GM18511 (cell line): ENCODE results near the gene DNAL1.
A peak's percentile ranks its signal among the peaks of the same experiment; 100 is the strongest.
"Not testable (repeated sequence)": the region's sequence is repeated elsewhere in the genome, so short reads cannot be mapped to it uniquely, and the experiment has no call there.

Experiments
- ATAC-seq: cut with Tn5 transposase; IDR thresholded peaks from one replicate; pipeline ENCODE4 v1.9.1; 2021; ENCODE audit warnings: mild to moderate bottlenecking, moderate library complexity; ENCODE audit not compliant: unreplicated experiment

DNAL1 gene

DNA sequence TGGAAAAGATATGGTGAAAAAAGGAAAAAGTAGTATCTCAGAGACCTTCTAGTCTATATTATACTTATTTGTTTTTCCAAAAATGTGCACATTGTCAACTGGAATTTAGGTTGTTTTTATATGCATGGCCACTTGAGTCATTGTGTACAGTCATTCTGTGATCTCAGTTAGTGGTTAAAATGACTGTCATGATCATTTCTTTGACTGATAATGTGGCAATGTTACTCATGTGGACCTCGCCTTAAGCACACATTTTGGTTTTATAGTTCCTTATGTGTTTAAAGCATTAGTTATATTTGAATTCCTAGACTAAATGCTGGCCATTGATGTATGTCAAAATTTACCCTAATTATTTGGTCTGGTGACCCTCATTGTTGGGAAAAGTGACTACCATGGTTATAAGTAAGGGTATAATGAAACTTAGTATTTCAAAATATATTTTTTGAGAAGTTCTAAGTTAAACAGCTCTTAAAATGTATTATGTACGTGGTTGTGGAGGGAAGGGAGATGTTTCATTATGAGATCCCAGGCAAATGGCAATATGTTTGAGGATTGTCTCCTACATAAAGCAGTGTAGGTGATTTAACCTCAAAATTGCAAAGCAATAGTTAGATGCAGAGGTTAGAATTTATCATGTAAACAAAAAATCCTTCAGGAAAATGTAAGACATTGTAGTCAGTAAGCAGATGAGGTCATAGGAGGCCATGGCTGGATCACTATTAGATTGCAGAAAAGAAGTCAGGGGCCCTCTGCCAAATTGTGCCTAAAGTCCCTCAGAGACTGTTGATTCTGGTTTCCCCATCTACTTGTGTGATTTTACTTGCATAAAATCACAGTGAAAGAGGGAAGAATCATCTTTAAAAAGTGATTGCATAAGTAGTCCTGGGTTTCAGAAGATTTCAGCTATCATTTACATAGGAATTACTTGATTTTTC is 51.9 kb downstream of the DNAL1 start:
- peak; percentile 93 for ATAC-seq

DNA sequence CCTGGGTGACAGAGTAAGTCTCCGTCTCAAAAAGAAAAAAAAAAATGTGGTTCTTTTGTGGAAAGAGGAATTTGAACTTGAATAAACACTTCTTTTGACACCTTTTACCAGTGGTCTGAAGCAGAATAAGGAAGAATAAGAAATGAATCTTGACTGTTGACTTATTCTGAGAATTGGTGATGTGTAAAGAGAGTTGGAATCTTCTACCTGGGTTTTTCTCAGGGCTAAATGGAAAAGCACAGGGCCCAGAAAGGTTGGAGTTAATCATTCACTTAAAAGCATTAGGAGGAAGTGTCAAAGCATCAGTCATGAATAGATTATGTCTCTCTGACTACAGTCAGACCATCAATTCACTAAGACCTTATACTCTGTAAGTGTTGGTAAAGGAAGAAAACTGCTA is 55.5 kb downstream of the DNAL1 start:
- ATAC-seq: no peak

DNA sequence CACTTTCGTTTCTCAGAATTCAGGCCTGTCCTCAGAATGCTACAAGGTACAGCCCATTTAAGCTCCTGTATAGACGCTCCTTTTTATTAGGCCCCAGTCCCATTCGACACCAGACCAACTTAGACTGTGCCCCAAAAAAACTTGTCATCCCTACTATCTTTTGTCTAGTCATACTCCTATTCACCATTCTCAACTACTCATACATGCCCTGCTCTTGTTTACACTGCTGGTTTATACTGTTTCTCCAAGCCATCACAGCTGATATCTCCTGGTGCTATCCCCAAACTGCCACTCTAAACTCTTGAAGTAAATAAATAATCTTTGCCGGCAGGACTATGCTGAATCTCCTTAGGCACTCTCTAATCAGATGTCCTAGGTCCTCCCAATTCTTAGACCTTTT is 63.3 kb downstream of the DNAL1 start:
- ATAC-seq: not testable (repeated sequence)

DNA sequence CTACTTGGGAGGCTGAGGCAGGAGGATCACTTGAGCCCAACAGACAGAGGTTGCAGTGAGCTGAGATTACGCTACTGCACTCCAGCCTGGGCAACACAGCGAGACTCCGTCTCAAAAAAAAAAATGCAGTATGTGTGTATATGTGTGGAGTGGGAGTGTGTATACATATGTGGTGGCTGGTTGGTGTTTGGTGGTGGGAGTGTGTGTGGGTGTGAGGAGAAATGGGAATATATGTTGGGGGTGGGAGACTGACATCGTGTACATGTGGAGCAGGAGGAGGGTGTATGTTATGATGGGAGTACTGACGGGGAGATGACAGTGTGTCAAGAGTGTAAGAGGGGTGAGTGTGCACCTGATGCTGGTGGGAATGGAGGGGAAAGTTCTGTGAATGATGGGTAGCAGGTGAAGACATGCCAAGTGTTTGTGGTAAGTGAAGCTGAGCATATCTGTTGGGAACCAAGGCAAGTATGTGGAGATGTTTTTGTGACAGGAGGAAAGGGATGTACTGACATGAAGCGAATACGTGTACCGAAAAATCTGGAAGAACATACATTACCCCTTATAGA is 65.2 kb downstream of the DNAL1 start:
- ATAC-seq: no peak

DNA sequence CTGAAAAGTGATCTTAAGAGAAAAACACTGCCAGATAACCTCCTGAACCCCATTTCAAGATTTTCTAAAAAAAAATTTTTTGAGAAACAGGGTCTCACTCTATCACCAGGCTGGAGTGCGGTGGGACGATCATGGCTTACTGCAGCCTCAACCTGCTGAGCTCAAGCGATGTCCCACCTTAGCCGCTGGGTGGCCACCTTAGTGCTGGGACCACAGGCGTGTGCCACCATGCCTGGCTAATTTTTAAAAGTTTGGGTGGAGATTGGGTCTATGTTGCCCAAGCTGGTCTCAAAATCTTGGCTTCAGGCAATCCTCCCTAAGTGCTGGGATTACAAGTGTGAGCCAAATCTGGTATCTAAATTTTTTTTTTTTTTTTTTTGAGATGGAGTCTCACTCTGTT is 66.0 kb downstream of the DNAL1 start:
- ATAC-seq: no peak

DNA sequence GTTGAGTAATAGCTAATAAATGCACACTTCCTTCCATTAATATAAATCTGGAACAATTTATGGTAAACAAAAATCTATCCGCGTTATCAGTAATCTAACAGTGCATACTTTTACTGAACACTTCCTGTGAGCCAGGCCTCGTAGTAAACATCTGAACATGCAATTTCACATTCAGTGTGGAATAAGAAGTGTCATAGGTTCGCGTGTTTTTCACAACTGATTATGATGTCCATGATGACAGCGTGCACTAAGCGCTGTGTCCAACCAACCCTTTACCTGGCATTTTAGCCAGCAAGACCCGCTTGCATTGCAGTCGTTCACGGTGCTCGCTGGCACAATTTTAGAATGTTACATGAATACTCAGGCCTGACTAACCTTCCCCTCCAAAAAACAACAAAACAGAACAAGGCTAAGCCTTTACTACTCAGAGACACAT is 67.3 kb downstream of the DNAL1 start:
- ATAC-seq: no peak

DNA sequence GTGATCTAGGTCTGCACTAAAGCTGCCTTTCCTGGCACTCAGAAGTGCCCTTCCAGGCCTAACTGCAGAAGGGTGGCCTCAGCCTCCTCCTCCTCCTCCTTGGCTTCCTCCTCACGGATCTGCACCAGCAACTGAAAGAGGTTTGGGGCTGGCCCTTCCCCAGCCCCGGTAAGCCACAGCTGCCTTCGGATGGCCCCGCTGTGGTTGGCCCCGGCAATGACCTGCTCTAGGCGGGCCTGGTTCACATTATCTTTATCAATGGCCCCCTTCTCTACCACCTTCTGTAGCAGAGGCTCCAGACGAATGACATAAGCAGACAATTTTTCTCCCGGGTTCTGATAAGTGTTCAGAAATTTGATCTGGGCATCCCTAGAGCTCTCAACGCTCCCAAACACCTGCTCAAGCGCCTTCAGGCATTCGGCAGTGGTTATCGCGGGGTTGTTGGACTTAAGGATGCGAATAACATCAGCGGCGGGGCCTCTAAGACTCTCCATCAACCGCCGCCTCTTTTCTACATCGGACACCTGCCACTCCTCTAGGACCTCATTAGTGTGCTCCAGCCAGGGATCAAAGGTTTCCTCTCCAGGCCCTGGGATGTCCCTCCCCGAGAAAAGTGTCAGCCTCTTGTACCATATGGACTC is 67.9 kb downstream of the DNAL1 start:
- ATAC-seq: no peak

DNA sequence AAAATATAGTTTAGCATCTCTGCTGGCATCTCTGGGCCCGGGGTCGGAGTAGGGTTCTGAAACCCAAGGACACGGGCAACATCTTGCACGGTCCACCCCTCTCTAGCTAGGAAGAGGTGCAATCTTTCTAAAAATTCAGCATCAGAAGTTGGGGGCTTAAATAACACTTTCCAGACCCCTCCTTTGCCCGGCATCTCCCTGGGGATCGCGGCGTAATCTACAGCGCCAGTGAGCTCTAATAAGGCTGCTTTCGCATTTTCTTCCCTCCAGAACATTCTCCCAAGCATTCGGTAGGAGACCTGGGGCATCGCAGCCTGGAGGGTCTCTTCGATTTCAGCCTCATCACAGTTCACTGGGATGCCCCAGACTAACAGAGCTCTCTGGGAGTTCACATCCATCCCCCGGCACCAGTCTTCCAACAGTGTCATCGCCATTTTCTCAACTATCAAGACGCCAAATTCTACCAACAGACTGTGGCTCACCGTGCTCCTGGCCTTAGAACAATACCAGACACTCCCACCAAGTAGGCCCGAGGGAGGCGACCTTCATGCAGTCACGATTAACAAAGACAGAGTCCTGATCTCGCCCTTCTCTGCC is 68.5 kb downstream of the DNAL1 start:
- no peak for ATAC-seq

DNA sequence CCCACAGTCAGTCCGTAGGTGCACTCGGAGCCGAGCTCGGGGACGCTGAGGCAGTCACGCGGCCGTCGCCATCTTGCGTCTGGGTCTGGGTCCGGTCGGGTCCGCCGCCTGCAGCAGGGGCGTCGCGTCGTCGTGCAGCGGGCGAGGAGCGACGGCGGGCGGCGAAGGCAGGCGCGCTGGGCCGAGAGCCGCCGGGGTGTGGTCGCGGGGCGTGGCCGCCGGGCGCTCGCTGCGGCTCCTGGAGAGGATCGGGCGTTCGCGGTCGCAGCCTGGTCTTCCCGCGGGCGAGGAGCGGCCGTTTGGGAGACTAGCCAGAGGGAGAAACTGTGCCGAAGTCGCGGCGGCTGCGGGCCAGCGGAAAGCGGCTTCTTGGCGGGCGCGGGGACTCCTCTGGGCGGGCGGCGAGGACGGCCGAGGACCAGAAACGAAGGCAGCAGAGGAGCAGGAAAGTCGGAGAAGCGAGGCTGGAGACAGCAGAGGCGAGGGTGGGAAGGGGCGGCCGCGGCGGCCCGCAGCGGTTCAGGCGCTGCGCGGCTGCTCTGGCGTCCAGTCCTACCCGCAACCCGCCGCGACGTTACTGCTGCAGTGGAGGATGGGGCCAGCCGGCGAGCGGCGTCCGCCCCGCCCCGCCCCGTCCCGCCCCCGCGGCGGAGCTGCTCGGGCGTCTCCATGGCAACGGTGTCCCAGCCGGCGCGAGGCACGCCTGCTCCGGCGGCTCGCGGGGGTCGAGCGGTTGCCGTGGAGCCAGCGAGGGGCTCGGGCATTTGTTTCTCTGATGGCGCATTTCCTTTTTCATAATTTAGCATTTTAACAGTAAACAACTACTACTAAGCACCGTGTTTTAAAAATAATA is 69.2 kb downstream of the DNAL1 start, which contains the start of gene PNMA1:
Gene PNMA1, minus strand, starts transcription at position 582 of the 853 bp plus-strand sequence. CDS start 745 bp downstream, outside the sequence.
- ATAC-seq: peak; percentile 84

DNA sequence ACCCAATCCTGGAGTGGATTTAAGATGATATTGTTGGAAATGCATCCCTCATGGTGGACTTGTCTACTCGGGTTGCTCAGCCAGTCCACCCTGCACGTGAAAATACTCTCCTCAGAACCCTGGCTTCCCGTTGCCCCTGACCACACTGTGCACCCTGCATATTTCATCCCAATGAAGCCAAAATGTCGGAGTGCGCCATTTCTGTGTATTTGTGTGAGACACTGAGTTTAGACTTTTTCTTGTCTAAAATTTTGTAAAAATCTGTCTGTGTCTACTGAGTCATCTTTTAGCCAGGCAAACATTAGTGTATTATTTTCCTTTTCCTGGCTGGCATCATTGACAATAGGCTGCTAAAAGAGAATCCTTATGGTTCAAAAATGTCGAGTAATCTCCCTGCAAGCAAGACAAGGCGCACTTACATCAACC is 69.9 kb downstream of the DNAL1 start:
- no peak for ATAC-seq

DNA sequence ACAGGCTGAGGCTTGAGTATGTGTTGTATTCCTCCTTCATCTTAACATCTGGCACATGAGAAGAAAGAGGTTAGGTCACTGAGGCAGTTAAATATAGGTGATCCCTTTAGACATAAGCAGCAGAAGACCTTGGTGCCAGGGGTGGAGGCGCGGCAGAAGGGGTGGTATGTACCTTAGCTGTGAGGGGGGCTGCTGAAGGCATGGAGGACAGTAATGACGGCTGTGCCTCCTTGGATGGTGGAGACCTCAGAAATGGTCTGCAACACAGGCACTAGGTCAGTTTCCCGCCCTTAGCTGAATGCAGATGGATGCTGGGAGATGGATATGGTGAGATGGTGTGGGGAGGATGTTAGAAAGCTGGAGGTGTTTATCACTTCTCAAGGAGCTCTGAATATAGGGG is 70.9 kb downstream of the DNAL1 start:
- no peak for ATAC-seq

DNA sequence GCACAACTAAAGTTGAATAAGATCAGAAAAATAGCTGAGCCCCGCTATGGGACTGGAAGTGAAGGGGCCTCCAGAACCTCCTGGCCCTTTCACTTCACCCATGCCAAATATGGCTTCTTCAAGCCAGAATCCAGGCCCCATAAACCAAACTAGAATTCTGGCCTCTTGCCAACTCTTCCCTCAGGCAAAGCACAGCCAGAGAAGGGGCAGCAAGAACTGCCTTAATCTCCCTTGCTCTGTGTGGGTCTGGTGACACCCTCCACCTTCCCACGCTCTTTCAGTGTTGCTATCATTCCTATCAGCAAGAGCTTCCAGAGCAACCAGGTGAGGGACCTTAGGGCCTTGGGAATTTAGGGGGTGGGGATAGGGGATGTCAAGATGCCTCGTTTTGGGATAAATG is 72.5 kb downstream of the DNAL1 start:
- ATAC-seq: no peak

DNA sequence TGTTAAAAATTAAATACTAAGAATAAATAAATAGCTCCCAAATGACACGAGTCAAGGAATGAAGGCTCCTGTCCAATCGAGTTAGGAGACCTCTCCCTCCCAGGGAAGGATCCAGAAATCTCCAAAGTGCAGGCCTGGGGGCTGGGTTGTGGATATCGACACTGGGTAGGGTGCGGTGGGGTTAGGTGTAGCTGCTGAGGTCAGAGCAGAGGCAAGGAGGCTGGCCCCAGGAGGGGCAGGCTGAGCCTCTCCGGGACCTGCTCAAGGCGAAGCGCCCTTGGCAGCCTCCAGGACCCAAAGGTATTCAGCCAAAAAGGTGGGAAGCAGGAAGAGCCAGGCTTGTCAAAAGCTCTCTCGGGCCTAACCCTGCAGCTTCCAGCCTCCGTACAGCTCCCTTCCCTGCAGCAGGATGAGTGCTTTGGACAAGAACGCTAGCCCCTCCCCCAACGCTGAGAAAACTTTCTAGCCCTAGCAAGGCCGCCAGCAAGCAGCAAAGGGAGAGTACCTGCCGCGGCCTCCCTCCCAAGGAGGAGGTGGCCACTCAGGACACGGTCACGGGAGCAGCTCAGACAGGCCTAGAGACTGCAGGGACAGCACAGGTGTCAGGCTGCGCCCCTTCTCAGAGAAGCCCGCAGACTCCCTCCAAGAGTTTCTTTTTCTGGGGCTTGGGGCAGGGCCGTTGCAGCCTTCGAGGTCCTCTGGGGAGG is 73.1 kb downstream of the DNAL1 start:
- ATAC-seq: no peak

DNA sequence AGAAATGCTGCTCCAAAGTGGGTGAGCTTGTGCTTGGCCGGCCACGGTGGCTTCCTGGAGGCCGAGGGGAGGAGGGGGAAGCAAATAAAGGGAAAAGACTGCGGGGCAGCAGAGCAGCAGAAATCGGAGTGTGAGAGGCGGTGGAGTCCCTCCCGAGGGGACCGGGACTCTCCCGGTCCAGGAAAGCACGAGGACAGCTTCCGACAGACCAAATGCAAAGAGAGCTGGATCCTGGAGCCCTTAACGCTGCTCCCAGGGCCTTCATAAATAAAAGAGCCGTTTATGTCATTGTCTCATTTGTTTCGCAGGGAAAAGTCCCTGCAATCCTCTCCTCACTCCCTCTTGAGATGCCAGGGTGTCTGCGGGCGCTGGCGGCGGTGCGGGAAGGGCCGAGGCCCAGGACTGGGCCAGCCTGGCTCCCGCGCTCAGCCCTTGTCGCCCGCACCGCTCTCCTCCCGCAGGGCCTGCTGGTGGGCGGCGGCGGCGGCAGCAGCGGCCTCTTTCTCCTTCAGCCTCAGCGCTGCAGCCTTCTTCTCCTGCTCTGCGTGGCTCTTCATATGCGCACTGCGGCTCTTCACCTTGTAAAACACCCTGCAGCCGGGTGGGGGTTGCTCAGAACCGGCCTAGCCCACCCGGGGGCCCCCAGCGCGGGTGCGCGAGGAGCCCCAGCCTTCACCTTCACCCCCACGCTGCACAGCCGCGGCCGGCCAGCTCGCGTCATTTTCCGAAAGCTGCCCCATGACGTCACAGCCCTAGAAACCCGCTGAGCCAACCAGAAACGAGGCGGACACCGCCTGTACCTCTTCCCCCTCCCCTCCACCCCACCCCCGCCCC is 73.8 kb downstream of the DNAL1 start:
- no peak for ATAC-seq

DNA sequence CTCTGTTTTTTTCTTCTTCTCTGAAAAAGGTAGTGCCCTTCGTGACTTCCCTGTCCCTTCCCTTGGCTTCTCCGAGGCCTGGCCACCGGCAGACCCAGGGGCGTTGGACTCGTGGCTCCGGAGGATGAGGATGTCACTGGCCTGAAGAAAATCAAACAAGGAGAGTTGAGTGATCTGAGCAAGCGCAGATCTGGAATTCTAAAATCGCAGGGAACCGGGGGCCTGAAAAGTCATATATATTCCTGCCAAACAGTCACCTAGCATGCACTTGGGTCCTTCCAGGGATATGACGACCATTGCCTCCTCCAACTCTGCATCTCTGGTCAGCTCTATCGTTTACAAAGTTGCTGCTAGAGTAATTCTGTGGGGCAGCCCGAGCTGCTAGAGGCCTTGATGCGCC is 74.6 kb downstream of the DNAL1 start:
- ATAC-seq: no peak

DNA sequence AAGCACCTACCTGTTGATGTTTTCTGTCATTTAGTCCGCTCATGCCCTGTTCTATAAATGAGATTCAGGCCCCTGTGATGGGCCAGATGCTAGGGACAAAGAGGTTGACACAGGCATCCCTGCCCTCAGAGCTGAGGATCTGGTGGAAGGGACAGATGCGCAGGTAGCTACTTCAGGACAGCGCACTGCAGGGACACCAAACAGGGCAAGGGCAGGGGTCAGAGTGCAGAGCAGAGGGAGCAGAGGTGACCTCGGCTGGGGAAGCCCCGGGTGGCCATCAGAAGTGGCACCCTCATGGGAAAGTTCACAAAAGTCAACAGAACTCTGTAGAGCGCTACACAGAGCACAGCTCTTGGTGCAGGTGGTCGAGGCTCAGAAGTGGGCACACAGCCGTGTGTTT is 75.0 kb downstream of the DNAL1 start:
- no peak for ATAC-seq

DNA sequence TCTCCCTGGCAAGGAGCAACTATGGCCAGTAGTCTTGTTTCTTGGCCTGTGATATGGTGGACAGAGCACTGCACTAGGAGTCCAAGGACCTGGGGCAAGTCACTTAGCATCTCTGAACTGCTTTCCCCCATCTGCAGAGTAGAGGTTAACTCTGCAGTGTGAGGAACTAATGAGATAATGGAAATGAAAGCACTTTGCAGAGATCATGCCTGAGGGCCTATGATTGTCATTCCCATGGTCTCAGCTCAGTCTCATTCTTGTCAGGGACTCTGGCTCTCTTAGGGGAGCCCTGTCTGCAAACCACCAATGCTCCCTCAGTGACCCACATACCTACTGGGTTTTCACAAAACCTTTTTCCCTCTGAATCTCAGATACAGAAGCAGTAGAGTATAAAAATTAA is 75.8 kb downstream of the DNAL1 start:
- ATAC-seq: no peak

DNA sequence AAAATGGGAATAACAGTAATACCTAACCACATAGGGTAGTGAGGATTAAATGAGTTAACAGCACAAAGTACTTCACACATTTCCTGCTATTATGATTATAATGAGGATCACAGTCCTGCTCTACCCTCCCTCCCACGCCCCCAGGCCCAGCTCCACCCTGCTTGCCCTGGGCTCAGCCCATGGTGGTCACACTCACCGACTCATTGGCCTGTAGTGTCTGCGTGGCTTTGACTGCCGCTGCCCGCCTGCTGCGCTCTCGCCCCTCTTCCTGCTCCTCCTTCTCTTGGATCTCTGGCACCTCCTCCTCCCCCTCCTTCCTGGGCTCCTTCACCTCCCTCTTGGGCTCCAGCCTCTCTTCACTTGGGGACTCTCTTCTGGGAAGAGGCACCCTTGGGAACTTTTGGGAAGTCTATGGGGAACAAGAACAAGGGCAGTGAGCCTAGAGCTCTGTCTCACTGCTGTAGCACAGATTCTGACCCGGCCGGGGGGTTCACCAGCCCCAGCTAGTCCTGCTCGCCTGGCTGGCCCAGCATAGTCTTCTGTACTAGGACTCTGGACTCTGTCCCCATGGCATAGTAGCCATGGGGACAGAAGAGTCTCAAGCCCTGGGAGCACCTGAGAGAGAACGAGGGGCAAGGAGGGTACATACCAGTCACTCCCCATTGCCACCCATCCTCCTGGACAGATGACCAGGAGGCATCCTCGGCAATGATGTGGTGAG is 76.5 kb downstream of the DNAL1 start:
- no peak for ATAC-seq
